GM10266 (cell line): ENCODE measurements around the gene SPAG17.

Experiments used
- DNase-seq: peaks from one replicate; pipeline ENCODE4 v3.0.0; 2012; ENCODE audit errors: extremely low spot score
- TF ChIP-seq, protein P1 (sequence below): IDR thresholded peaks from 2 replicates; pipeline ENCODE4 v1.5.1; 2012; ENCODE audit warnings: mild to moderate bottlenecking, low read depth; ENCODE audit not compliant: control insufficient read depth, insufficient read depth; ENCODE audit errors: missing control alignments

SPAG17 gene

DNA sequence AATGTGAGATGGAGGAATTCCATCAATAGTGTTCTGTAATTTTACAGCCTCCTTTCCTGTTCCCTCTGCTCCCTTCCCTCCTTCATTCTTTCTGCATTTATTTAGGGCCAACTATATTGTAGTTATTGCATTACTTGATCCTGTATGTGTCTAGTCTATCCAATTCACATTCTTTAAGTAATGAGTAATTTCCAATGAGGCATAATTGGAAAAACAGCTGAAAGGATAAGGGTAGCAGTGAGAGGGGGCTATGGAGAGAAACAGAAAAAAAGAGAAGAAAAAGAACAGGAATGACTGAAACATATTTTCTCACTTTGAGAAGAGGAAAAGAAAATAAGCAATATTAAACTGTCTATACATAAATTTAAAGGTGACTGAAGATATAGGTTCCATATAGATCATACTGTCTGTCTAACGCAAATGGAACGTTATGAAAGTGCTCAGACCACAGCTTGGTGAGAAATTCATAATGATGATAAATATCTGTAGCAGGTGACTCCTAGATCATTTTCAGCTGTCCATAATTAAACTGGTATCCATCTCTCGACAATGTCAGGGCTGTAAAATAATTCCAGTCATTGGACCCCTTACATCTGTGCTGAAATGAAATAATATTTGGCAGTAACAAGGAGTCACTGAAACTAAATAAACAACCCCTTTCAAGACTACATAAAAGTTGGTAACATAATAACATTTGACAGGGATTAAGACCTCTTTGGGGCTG lies 61.8 kb downstream of the SPAG17 start:
- DNase-seq: no peak

DNA sequence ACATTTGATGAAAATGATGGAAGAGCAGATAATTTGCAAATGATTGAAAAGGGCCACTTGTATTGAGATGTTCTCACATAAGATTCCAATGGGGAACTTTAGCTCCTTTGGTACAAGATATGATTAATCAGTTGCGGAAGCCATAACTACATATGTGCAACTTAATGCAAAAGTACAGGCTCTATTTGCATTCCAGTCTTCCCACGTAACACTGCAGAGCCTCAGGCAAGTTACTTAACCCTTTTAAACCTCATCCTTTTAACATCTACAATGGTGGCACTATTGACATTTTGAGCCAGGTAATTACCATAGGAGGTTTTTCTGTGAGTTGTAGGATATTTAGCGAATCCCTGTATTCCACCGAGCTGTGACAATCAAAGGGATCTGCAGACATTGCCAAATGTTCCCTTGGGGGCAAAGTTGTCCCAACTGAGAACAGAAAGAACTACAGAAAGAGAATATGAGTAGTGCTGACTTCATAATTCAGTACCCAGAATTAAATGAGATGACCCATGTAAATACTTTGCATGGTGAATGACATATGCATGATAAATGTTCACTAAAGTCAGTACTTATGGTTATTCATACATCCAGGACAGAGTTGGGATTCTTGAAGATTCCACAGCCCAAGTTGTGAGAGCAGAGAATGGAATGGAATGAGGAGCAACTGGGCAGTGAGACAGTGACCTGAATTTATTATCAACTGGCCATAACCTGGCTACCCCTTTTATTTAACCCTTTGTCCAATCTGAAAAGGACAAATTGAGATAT lies 62.6 kb downstream of the SPAG17 start:
- no peak for DNase-seq
- TF ChIP-seq, protein P1, sequence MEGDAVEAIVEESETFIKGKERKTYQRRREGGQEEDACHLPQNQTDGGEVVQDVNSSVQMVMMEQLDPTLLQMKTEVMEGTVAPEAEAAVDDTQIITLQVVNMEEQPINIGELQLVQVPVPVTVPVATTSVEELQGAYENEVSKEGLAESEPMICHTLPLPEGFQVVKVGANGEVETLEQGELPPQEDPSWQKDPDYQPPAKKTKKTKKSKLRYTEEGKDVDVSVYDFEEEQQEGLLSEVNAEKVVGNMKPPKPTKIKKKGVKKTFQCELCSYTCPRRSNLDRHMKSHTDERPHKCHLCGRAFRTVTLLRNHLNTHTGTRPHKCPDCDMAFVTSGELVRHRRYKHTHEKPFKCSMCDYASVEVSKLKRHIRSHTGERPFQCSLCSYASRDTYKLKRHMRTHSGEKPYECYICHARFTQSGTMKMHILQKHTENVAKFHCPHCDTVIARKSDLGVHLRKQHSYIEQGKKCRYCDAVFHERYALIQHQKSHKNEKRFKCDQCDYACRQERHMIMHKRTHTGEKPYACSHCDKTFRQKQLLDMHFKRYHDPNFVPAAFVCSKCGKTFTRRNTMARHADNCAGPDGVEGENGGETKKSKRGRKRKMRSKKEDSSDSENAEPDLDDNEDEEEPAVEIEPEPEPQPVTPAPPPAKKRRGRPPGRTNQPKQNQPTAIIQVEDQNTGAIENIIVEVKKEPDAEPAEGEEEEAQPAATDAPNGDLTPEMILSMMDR: no peak

More for the DNA sequence above, 61.8 kb downstream of the SPAG17 start:
- TF ChIP-seq, protein P1: no peak

DNA sequence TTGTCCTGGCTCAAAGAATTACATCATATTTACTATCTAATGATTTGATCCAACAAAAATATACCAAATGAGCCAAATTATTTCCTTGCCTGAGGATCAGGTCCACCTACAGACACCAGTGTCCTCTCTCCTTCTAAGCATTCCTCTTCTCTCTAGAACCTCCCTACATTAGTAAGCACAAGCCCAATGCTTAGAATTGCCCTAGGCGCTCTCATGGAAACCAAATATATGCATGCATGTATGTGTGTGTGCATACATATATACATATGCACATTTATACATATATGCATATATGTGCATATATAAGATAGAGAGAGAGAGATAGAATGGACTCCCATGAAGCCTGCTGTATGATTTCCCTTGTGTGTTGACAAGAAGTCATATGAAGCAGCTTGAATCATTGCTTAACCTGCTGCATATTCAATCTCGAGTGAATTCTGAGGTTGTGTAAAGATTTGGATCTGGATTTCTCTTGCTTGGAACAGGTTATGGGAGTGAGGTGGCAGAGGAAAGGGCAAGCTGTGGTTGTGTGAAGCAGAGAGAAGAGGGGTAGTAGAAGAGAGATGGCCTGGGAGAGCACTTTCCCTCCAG lies 66.1 kb downstream of the SPAG17 start:
- TF ChIP-seq, protein P1: no peak

DNA sequence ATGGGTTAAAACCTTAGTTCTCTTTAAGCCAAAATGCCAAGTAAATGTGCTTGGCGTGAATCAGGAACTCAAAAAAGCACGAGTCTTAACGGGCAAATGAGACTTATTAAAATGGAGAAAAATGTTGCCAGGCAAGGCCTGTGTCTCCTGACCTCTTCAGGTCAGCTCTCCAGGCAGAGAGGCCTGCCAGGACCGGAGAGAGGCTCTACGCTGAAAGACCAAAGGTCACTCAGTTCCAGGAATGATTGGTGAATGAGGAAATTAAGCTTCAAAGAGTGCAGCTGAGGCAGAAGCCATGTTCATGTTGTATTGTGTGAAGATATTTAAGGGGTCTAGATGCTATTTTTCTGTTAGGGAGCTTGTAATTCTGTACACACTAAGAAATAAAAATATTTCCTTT lies 66.6 kb downstream of the SPAG17 start:
- TF ChIP-seq, protein P1: no peak
- no peak for DNase-seq

More for the DNA sequence above, 66.1 kb downstream of the SPAG17 start:
- no peak for DNase-seq

DNA sequence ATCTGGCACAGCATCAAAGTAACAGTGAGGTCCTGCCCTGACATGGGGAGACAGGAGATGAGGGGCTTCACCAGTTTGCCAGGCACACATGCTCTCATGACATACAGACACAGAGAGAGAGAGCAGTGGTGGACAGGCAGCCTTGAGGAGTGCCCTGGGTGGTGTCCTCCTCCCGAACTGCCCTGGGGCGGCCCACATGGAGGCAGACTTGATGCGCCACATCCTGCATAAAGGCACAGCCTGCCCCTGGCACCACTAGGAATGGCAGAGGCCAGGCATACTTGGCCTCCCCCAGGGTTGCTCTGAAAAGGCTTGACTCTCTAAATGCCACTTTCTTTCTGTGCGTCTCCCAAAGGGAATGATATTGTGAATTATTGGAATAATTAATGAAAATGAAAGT lies 67.5 kb downstream of the SPAG17 start:
- TF ChIP-seq, protein P1: no peak
- DNase-seq: no peak

DNA sequence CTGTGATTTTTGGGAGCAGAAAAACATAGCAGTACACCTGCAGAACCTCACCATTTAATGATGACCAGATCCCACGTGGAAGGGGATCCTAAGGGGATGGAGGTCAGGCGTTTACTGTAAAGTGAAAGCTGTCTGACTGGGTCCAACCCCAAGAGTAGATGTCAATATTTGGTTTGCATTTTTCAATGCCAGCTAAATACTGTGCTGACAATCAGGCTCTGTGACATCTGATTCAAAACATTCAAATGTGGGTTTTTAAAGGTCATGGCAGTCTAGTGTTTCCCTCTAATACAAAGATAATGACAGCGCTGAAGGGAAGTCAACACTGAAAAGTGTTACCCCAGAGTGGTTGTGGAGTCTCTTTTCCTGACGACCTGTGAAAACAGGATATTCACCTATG lies 68.1 kb downstream of the SPAG17 start:
- TF ChIP-seq, protein P1: no peak
- DNase-seq: no peak

DNA sequence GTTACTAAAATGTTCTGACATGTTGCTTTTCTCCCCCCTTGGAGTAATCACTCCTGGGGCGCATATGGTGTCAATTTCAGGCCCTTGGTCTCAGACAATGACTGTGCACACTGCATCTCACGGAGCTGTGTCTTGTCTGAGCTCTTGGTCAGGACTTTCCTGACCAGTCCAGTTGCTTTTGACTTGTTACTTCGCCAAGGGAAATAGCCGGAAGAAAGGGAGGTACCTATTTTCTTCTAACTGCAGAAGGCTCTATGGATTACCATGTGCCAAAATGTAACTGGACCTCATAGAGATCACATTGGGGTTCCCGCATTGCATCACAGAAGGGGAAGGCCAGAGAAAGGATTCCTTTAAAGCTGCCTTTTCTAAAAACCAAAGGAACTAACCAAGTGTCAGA lies 68.6 kb downstream of the SPAG17 start:
- DNase-seq: no peak
- TF ChIP-seq, protein P1: no peak
